ENCODE results near the gene NPHP1. TPM values are rescaled to one million over a fixed set of nuclear protein-coding genes. Genes with fewer than 3 reads are reported as not detected.

NPHP1 gene
- polyA plus RNA-seq, 3 donors: 0.51 TPM; not detected in 2

DNA sequence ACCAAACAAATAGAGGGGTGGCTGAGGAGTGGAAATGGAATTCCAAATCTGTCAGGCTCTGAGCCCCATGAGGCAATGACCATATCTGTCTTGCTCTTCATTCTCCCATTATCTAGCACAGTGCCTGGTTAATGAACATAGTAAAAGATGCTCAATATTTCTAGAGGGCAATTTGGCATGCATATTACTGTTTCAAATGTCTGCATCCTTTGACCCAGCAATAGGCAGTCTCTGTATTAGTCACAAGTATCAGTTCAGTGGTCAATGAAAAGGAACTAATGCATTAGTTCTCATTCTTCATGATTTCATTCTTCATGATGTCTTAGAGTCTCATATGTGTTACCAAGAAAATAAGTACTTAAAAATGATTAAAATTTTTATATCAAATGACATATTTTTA is 60.8 kb downstream of the NPHP1 start:
- no peak overlapping the region for H2AFZ ChIP-seq (ENCODE audit: insufficient read depth, low read depth, low read length, poor library complexity, severe bottlenecking)
- no peaks in the 10 kb centered on the region for H3K36me3 Mint-ChIP-seq
- no peak overlapping the region for H3K27ac Mint-ChIP-seq
- H3K9me3 Mint-ChIP-seq: peaks cover 0 to 3% (median 0%) of the 10 kb centered on the region in 7 donors
- no peaks in the 10 kb centered on the region for H3K4me1 Mint-ChIP-seq
- H3K4me2 ChIP-seq (replicated peaks; ENCODE audit: extremely low read depth, low read length, poor library complexity, severe bottlenecking): no peak overlapping the region
- H3K4me1 ChIP-seq (ENCODE audit: control insufficient read depth in 1 of 2, insufficient read depth in 2 of 2, low read length in 2 of 2): no peaks in the 10 kb centered on the region
- H3K4me3 ChIP-seq (replicated peaks in 1 of 3; ENCODE audit: low read depth in 2 of 3, low read length in 3 of 3): no peak overlapping the region
- DNase-seq: no peak
- H3K27me3 Mint-ChIP-seq (ENCODE audit: low read depth in 3 of 3): peaks cover 0 to 3% (median 3%) of the 10 kb centered on the region in 3 donors
- no peaks in the 10 kb centered on the region for H3K36me3 ChIP-seq (replicated peaks in 1 of 2; ENCODE audit: control insufficient read depth in 1 of 2, insufficient read depth in 2 of 2, low read length in 2 of 2)
- H3K4me3 Mint-ChIP-seq: no peak overlapping the region
- no peak for TF ChIP-seq CTCF (IDR thresholded peaks at IDR 0.05)
- no peaks in the 10 kb centered on the region for H3K9me3 ChIP-seq (replicated peaks in 1 of 2; ENCODE audit: control insufficient read depth in 1 of 2, insufficient read depth in 1 of 2, low read length in 2 of 2)
- H4K20me1 ChIP-seq (ENCODE audit: insufficient read depth, low read length): no peaks in the 10 kb centered on the region
- no peaks in the 10 kb centered on the region for H3K79me2 ChIP-seq (ENCODE audit: insufficient read depth, low read length)
- H3K9ac ChIP-seq (ENCODE audit: insufficient read depth, low read length, poor library complexity, severe bottlenecking): no peak overlapping the region
- intact Hi-C loops (cut with micrococcal nuclease): no loop called here
- no peak overlapping the region for H3K27ac ChIP-seq (ENCODE audit: low read depth in 1 of 2, low read length in 2 of 2)
- H3K27me3 ChIP-seq (ENCODE audit: control insufficient read depth in 2 of 2, insufficient read depth in 2 of 2, low read length in 2 of 2): no peaks in the 10 kb centered on the region

DNA sequence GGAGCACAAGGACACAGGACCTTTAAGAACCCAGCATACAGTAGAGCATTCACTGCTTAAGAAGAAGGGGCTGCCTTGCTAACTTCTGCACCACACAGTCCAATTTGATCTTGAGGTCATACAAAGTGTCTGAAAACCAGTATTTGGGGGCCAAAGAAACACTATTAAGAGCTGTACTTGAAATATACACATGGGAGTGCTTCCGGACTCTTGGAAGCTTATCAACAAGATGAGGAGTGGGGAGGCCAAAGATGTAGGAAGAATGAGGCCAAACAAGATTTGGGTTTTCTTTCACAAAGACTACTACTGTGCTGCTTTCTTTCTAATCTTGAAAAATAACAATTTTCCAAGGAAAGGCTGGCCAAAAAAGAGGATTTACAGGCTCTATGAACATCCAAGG is 64.4 kb downstream of the NPHP1 start:
- H3K27ac Mint-ChIP-seq: no peak overlapping the region
- no peaks in the 10 kb centered on the region for H3K4me1 Mint-ChIP-seq
- H3K27ac ChIP-seq (ENCODE audit: low read depth in 1 of 2, low read length in 2 of 2): no peak overlapping the region
- no peaks in the 10 kb centered on the region for H3K27me3 ChIP-seq (ENCODE audit: control insufficient read depth in 2 of 2, insufficient read depth in 2 of 2, low read length in 2 of 2)
- H3K36me3 ChIP-seq (replicated peaks in 1 of 2; ENCODE audit: control insufficient read depth in 1 of 2, insufficient read depth in 2 of 2, low read length in 2 of 2): no peaks in the 10 kb centered on the region
- no CpG with 5 or more reads among the region's 1 CpG for WGBS (ENCODE audit: insufficient coverage)
- H3K4me1 ChIP-seq (ENCODE audit: control insufficient read depth in 1 of 2, insufficient read depth in 2 of 2, low read length in 2 of 2): no peaks in the 10 kb centered on the region
- no peaks in the 10 kb centered on the region for H3K36me3 Mint-ChIP-seq
- no peak for DNase-seq
- H4K20me1 ChIP-seq (ENCODE audit: insufficient read depth, low read length): no peaks in the 10 kb centered on the region
- no peak overlapping the region for H3K4me2 ChIP-seq (replicated peaks; ENCODE audit: extremely low read depth, low read length, poor library complexity, severe bottlenecking)
- H3K4me3 ChIP-seq (replicated peaks in 1 of 3; ENCODE audit: low read depth in 2 of 3, low read length in 3 of 3): no peak overlapping the region
- no peaks in the 10 kb centered on the region for H3K79me2 ChIP-seq (ENCODE audit: insufficient read depth, low read length)
- H3K27me3 Mint-ChIP-seq (ENCODE audit: low read depth in 3 of 3): peaks cover 0 to 3% (median 3%) of the 10 kb centered on the region in 3 donors
- H2AFZ ChIP-seq (ENCODE audit: insufficient read depth, low read depth, low read length, poor library complexity, severe bottlenecking): no peak overlapping the region
- intact Hi-C loops (cut with micrococcal nuclease): no loop called here
- no peak for TF ChIP-seq CTCF (IDR thresholded peaks at IDR 0.05)
- H3K9me3 Mint-ChIP-seq: peaks cover 0 to 3% (median 0%) of the 10 kb centered on the region in 7 donors
- no peak overlapping the region for H3K9ac ChIP-seq (ENCODE audit: insufficient read depth, low read length, poor library complexity, severe bottlenecking)
- no peak overlapping the region for H3K4me3 Mint-ChIP-seq
- no peaks in the 10 kb centered on the region for H3K9me3 ChIP-seq (replicated peaks in 1 of 2; ENCODE audit: control insufficient read depth in 1 of 2, insufficient read depth in 1 of 2, low read length in 2 of 2)
